Right lobe of liver (tissue), 4 donors: Measurements from ENCODE around the gene MFAP3.

ENCODE experiments used
- POLR2A ChIP-seq: fragments of 450-650 bp; IDR thresholded peaks from one replicate; pipeline ENCODE4 v1.6.1; 2017; ENCODE audit warnings: antibody characterized with exemption, mild to moderate bottlenecking
- TF ChIP-seq, protein P1 (sequence below), 4 donors: fragments of 200-600 bp in 3 of 4; fragments of 450-650 bp in 1 of 4; IDR thresholded peaks; one replicate each; pipeline versions ENCODE4 v1.5.1 to v1.8.0; 2016 to 2022; ENCODE audit warnings: antibody characterized with exemption in 4 of 4, mild to moderate bottlenecking in 2 of 4
- donor health status: DM: no; HTN: no; CAD: no.
- donor health status: DM: no; HTN: no; CAD: no.
- donor health status: DM: no; HTN: yes; CAD: no.

DNA sequence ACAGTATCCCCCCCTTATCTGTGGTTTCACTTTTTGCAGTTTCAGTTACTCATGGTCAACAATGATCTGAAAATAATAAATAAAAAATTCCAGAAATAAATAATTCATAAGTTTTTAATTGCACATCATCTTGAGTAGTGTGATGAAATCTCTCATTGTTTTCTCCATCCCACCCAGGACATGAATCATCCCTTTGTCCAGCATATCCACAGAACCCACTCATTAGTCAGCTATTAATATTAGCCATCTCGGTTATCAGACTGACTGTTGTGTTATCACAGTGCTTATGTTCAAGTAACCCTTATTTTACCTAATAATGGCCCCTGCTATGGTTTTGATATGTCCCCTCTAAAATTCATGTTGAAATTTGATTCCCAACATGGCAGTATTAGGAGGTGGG is 40.8 kb upstream of the MFAP3 start:
- TF ChIP-seq, protein P1, sequence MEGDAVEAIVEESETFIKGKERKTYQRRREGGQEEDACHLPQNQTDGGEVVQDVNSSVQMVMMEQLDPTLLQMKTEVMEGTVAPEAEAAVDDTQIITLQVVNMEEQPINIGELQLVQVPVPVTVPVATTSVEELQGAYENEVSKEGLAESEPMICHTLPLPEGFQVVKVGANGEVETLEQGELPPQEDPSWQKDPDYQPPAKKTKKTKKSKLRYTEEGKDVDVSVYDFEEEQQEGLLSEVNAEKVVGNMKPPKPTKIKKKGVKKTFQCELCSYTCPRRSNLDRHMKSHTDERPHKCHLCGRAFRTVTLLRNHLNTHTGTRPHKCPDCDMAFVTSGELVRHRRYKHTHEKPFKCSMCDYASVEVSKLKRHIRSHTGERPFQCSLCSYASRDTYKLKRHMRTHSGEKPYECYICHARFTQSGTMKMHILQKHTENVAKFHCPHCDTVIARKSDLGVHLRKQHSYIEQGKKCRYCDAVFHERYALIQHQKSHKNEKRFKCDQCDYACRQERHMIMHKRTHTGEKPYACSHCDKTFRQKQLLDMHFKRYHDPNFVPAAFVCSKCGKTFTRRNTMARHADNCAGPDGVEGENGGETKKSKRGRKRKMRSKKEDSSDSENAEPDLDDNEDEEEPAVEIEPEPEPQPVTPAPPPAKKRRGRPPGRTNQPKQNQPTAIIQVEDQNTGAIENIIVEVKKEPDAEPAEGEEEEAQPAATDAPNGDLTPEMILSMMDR (IDR thresholded peaks at IDR 0.05): no peak
- TF ChIP-seq POLR2A: no peak
